WTC11 (cell line): Measurements from ENCODE around the gene ZNF423. TPM values are rescaled to one million over a fixed set of nuclear protein-coding genes. Genes with fewer than 3 reads are reported as not detected.
A peak's percentile ranks its signal among the peaks of the same experiment; 100 is the strongest.

Experiments
- ATAC-seq: fragments of 200-7000 bp; cut with Tn5 transposase; 2 replicates; pipeline ENCODE4 v1.10.0; 2021; ENCODE audit warnings: mild to moderate bottlenecking, moderate library complexity
- CTCF ChIA-PET: fragments of 300-600 bp; sonication (Branson Sonifier 250); formaldehyde crosslinking; loops from one replicate; lab custom pipeline; 2021; ENCODE audit warnings: antibody characterized with exemption; lab: Charles Lee
- POLR2A ChIA-PET: fragments of 350-600 bp; sonication (Branson Sonifier 250); formaldehyde crosslinking; loops from one replicate; lab custom pipeline; 2021; ENCODE audit warnings: antibody characterized with exemption; lab: Charles Lee
- DNase-seq: peaks from one replicate; pipeline ENCODE4 v3.0.0; 2021; ENCODE audit warnings: low spot score
- H3K27ac Mint-ChIP-seq: 2 replicates; pipeline ENCODE4 v1.8.0; 2021; ENCODE audit warnings: mixed read lengths
- H3K27me3 Mint-ChIP-seq: 2 replicates; pipeline ENCODE4 v1.8.0; 2021; ENCODE audit warnings: low read depth, mild to moderate bottlenecking, moderate library complexity, mixed read lengths
- H3K36me3 Mint-ChIP-seq: 2 replicates; pipeline ENCODE4 v1.8.0; 2021; ENCODE audit warnings: mixed read lengths
- H3K4me1 Mint-ChIP-seq: 2 replicates; pipeline ENCODE4 v1.8.0; 2022; ENCODE audit warnings: mixed read lengths
- H3K4me3 Mint-ChIP-seq: 2 replicates; pipeline ENCODE4 v1.8.0; 2021; ENCODE audit warnings: mild to moderate bottlenecking, moderate library complexity, mixed read lengths
- H3K9me3 Mint-ChIP-seq: 2 replicates; pipeline ENCODE4 v1.8.0; 2021; ENCODE audit warnings: mixed read lengths
- AR ChIP-seq: fragments of 250-450 bp; sonication (Bioruptor Pico); IDR thresholded peaks from 2 replicates; pipeline ENCODE4 v1.9.0; 2021; ENCODE audit warnings: mild to moderate bottlenecking
- ATF6 ChIP-seq: sonication (generic); formaldehyde crosslinking; IDR thresholded peaks from 2 replicates; pipeline ENCODE4 v1.8.1; 2023; ENCODE audit warnings: mild to moderate bottlenecking, missing genetic modification reagents
- E2F5 ChIP-seq: sonication (generic); formaldehyde crosslinking; IDR thresholded peaks from 2 replicates; pipeline ENCODE4 v1.8.1; 2022; ENCODE audit warnings: mild to moderate bottlenecking, moderate library complexity, missing genetic modification reagents
- FOXP4 ChIP-seq: sonication (generic); formaldehyde crosslinking; IDR thresholded peaks from 2 replicates; pipeline ENCODE4 v1.8.0; 2022; ENCODE audit warnings: mild to moderate bottlenecking, missing genetic modification reagents
- HMGA2 ChIP-seq: fragments of 250-450 bp; sonication (Bioruptor Pico); IDR thresholded peaks from 2 replicates; pipeline ENCODE4 v1.4.0; 2021; ENCODE audit warnings: mild to moderate bottlenecking, moderate library complexity
- IRF1 ChIP-seq: sonication (generic); formaldehyde crosslinking; IDR thresholded peaks from 2 replicates; pipeline ENCODE4 v1.8.0; 2023; ENCODE audit warnings: missing genetic modification reagents
- IRF2 ChIP-seq: sonication (generic); formaldehyde crosslinking; IDR thresholded peaks from 2 replicates; pipeline ENCODE4 v1.8.0; 2022; ENCODE audit warnings: low read depth, missing genetic modification reagents, borderline replicate concordance
- NR2C2 ChIP-seq: sonication (generic); formaldehyde crosslinking; IDR thresholded peaks from 2 replicates; pipeline ENCODE4 v1.8.0; 2022; ENCODE audit warnings: mild to moderate bottlenecking, missing genetic modification reagents
- RORB ChIP-seq: fragments of 250-450 bp; sonication (Bioruptor Pico); IDR thresholded peaks from 2 replicates; pipeline ENCODE4 v1.9.0; 2021; ENCODE audit warnings: mild to moderate bottlenecking
- SP1 ChIP-seq: sonication (generic); formaldehyde crosslinking; conservative IDR thresholded peaks from 2 replicates; pipeline ENCODE4 v1.8.1; 2022; ENCODE audit warnings: missing genetic modification reagents
- TCF7 ChIP-seq: sonication (generic); formaldehyde crosslinking; IDR thresholded peaks from 2 replicates; pipeline ENCODE4 v1.8.0; 2022; ENCODE audit warnings: mild to moderate bottlenecking, low read depth, missing genetic modification reagents, moderate library complexity
- TEAD4 ChIP-seq: sonication (generic); formaldehyde crosslinking; IDR thresholded peaks from 2 replicates; pipeline ENCODE4 v1.8.0; 2022; ENCODE audit warnings: mild to moderate bottlenecking, missing genetic modification reagents
- ZNF263 ChIP-seq: sonication (generic); formaldehyde crosslinking; IDR thresholded peaks from 2 replicates; pipeline ENCODE4 v1.8.1; 2022; ENCODE audit warnings: low read depth, mild to moderate bottlenecking, moderate library complexity, missing genetic modification reagents
- total RNA-seq: library from RNA; stranded (reverse); gene quantifications from 3 replicates; pipeline ENCODE4 v1.2.3, GENCODE V29; 2021

ZNF423 gene
- total RNA-seq, 1 experiment from 2014 or later = 38.8 TPM

GRCh38 chr16:49640581-49640980 lies 215.3 kb downstream of the ZNF423 start:
- peaks cover 25% of the 10 kb centered on the region for H3K36me3 Mint-ChIP-seq
- POLR2A ChIA-PET = interaction anchor here (0.9 kb wide), 1 partner anchor 149 kb away, joined by 3 read pairs; no protein-coding TSS in a partner anchor
- no peaks in the 10 kb centered on the region for H3K27me3 Mint-ChIP-seq
- H3K4me3 Mint-ChIP-seq = no peak overlapping the region
- H3K4me1 Mint-ChIP-seq = peaks cover 52% of the 10 kb centered on the region
- ATAC-seq (no peak), DNase-seq (no peak)
- TF ChIP-seq TCF7 (CRISPR knock-in tag) (no peak), RORB (CRISPR knock-in tag) (no peak), IRF2 (CRISPR knock-in tag) (no peak), IRF1 (CRISPR knock-in tag) (no peak), NR2C2 (no peak), TEAD4 (CRISPR knock-in tag) (no peak), HMGA2 (CRISPR knock-in tag) (no peak)
- CTCF ChIA-PET = interaction anchor here (0.6 to 2.3 kb wide), 9 partner anchors 43 to 217 kb away, joined by 3 to 11 read pairs (median 3); no protein-coding TSS in a partner anchor
- H3K9me3 Mint-ChIP-seq = 0 out of 2 replicates have a peak, but pooled peaks cover under 1% of the 10 kb centered on the region
- H3K27ac Mint-ChIP-seq = no peak overlapping the region

- DNase-seq (peak; percentile 51), ATAC-seq (peak; percentile 68)
- Mint-ChIP-seq H3K27ac (peak overlapping the region; percentile 92), H3K9me3 (no peaks in the 10 kb centered on the region), H3K27me3 (no peaks in the 10 kb centered on the region), H3K4me1 (peaks cover 52% of the 10 kb centered on the region), H3K36me3 (peaks cover 28% of the 10 kb centered on the region), H3K4me3 (peak overlapping the region; percentile 0; the same call in 1 of the 2 replicates)
- no peak for TF ChIP-seq ZNF263 (CRISPR knock-in tag)
- TF ChIP-seq FOXP4 (CRISPR knock-in tag) = no peak
- TF ChIP-seq E2F5 (CRISPR knock-in tag) = no peak
- TF ChIP-seq SP1 = 0 out of 2 replicates have a peak, but pooled peaks have one; percentile 32
- no peak for TF ChIP-seq AR (CRISPR knock-in tag)
- TF ChIP-seq ATF6 (CRISPR knock-in tag) = no peak
- ChIA-PET CTCF (interaction anchor here (0.6 to 2.3 kb wide), 7 partner anchors 14 to 232 kb away, joined by 3 to 11 read pairs (median 3); no protein-coding TSS in a partner anchor), POLR2A (interaction anchor here (0.9 kb wide), 1 partner anchor 149 kb away, joined by 3 read pairs; no protein-coding TSS in a partner anchor)
Observed at GRCh38 chr16:49639739-49640431, 216.0 kb downstream of the ZNF423 start.
